Central memory CD4-positive, alpha-beta T cell (primary cell): ENCODE data around the gene SCD5.
A peak's percentile ranks its signal among the peaks of the same experiment; 100 is the strongest.
"Not testable (repeated sequence)": the region's sequence is repeated elsewhere in the genome, so short reads cannot be mapped to it uniquely, and the experiment has no call there.

Source experiments
- DNase-seq: peaks from one replicate; pipeline ENCODE4 v3.0.0; 2022
- total RNA-seq, 3 experiments: gene quantifications; one replicate each; lab custom pipeline; 2026; lab: John Stamatoyannopoulos, UW

Gene SCD5
- total RNA-seq, result 0.05 to 0.39 (median 0.14) reads per million in 3 experiments

GRCh38 chr4:82798168-82799005 is at the start of gene SCD5:
Gene SCD5 (minus strand): TSS chr4:82798796. CDS start chr4:82798537, 259 bp downstream.
- peak; percentile 28 for DNase-seq

- no peak for DNase-seq
Observed at GRCh38 chr4:82842593-82842992, 44.0 kb upstream of the SCD5 start.

GRCh38 chr4:82839624-82840023 is 41.0 kb upstream of the SCD5 start:
- no peak for DNase-seq

GRCh38 chr4:82833696-82834313 is 35.2 kb upstream of the SCD5 start:
- no peak for DNase-seq

GRCh38 chr4:82833060-82833459 is 34.5 kb upstream of the SCD5 start:
- DNase-seq, result not testable (repeated sequence)

- DNase-seq, result no peak
Observed at GRCh38 chr4:82825425-82825824, 26.8 kb upstream of the SCD5 start.

GRCh38 chr4:82823062-82823461 is 24.5 kb upstream of the SCD5 start:
- DNase-seq, result no peak

- no peak for DNase-seq
Observed at GRCh38 chr4:82820689-82821088, 22.1 kb upstream of the SCD5 start.

- no peak for DNase-seq
Observed at GRCh38 chr4:82818664-82819662, 20.4 kb upstream of the SCD5 start.

- DNase-seq, result not testable (repeated sequence)
Observed at GRCh38 chr4:82816874-82817273, 18.3 kb upstream of the SCD5 start.

- DNase-seq, result no peak
Observed at GRCh38 chr4:82814034-82814433, 15.4 kb upstream of the SCD5 start.

GRCh38 chr4:82811838-82812341 is 13.3 kb upstream of the SCD5 start:
- DNase-seq, result no peak

GRCh38 chr4:82811392-82811791 is 12.8 kb upstream of the SCD5 start:
- no peak for DNase-seq

GRCh38 chr4:82810176-82810575 is 11.6 kb upstream of the SCD5 start:
- DNase-seq, result no peak

GRCh38 chr4:82809619-82810018 is 11.0 kb upstream of the SCD5 start:
- no peak for DNase-seq

GRCh38 chr4:82803746-82804145 is 5.2 kb upstream of the SCD5 start:
- no peak for DNase-seq

GRCh38 chr4:82802911-82803310 is 4.3 kb upstream of the SCD5 start:
- no peak for DNase-seq

- no peak for DNase-seq
Observed at GRCh38 chr4:82801910-82802521, 3.4 kb upstream of the SCD5 start.

GRCh38 chr4:82799006-82799881 is 648 bp upstream of the SCD5 start:
- DNase-seq, result no peak

- DNase-seq, result no peak
Observed at GRCh38 chr4:82797405-82798111, 1.0 kb downstream of the SCD5 start.

- no peak for DNase-seq
Observed at GRCh38 chr4:82797040-82797404, 1.6 kb downstream of the SCD5 start.
